ENCODE results near the gene RCE1.

The RCE1 gene

GRCh38 chr11:66870616-66871520 lies 27.6 kb downstream of the RCE1 start:
- DNase-seq, result no peak

GRCh38 chr11:66871521-66871901 lies 28.3 kb downstream of the RCE1 start:
- no peak for DNase-seq

GRCh38 chr11:66874232-66874631 lies 31.0 kb downstream of the RCE1 start:
- no peak for DNase-seq

- DNase-seq, result no peak
Measured at GRCh38 chr11:66875378-66875777, 32.1 kb downstream of the RCE1 start.

GRCh38 chr11:66877588-66878385 lies 34.5 kb downstream of the RCE1 start:
- DNase-seq, result no peak

- DNase-seq, result no peak
Measured at GRCh38 chr11:66878474-66878873, 35.2 kb downstream of the RCE1 start.

GRCh38 chr11:66879000-66879399 lies 35.8 kb downstream of the RCE1 start:
- no peak for DNase-seq

- no peak for DNase-seq
Measured at GRCh38 chr11:66879583-66879982, 36.3 kb downstream of the RCE1 start.

GRCh38 chr11:66879999-66880398 lies 36.8 kb downstream of the RCE1 start:
- no peak for DNase-seq

- DNase-seq, result no peak
Measured at GRCh38 chr11:66880496-66881450, 37.5 kb downstream of the RCE1 start.

GRCh38 chr11:66881451-66881835 lies 38.2 kb downstream of the RCE1 start:
- no peak for DNase-seq

- no peak for DNase-seq
Measured at GRCh38 chr11:66881927-66882452, 38.7 kb downstream of the RCE1 start.

GRCh38 chr11:66882561-66883015 lies 39.3 kb downstream of the RCE1 start:
- DNase-seq, result no peak

- DNase-seq, result peak; percentile 80
Measured at GRCh38 chr11:66883016-66883965, 40.0 kb downstream of the RCE1 start.

- no peak for DNase-seq
Measured at GRCh38 chr11:66884443-66884842, 41.2 kb downstream of the RCE1 start.

GRCh38 chr11:66885469-66885868 lies 42.2 kb downstream of the RCE1 start:
- no peak for DNase-seq

- no peak for DNase-seq
Measured at GRCh38 chr11:66885950-66886440, 42.8 kb downstream of the RCE1 start.

- no peak for DNase-seq
Measured at GRCh38 chr11:66886671-66887221, 43.5 kb downstream of the RCE1 start.

GRCh38 chr11:66887526-66887925 lies 44.3 kb downstream of the RCE1 start:
- no peak for DNase-seq

GRCh38 chr11:66888282-66888681 lies 45.0 kb downstream of the RCE1 start:
- DNase-seq, result no peak

- DNase-seq, result no peak
Measured at GRCh38 chr11:66889960-66890359, 46.7 kb downstream of the RCE1 start.
